Measurements from ENCODE around the gene RAD9A.

The RAD9A gene

GRCh38 chr11:67357831-67358670 lies 33.7 kb upstream of the RAD9A start:
- DNase-seq = no peak

- no peak for DNase-seq
Observed at GRCh38 chr11:67364169-67364568, 27.6 kb upstream of the RAD9A start.

DNA sequence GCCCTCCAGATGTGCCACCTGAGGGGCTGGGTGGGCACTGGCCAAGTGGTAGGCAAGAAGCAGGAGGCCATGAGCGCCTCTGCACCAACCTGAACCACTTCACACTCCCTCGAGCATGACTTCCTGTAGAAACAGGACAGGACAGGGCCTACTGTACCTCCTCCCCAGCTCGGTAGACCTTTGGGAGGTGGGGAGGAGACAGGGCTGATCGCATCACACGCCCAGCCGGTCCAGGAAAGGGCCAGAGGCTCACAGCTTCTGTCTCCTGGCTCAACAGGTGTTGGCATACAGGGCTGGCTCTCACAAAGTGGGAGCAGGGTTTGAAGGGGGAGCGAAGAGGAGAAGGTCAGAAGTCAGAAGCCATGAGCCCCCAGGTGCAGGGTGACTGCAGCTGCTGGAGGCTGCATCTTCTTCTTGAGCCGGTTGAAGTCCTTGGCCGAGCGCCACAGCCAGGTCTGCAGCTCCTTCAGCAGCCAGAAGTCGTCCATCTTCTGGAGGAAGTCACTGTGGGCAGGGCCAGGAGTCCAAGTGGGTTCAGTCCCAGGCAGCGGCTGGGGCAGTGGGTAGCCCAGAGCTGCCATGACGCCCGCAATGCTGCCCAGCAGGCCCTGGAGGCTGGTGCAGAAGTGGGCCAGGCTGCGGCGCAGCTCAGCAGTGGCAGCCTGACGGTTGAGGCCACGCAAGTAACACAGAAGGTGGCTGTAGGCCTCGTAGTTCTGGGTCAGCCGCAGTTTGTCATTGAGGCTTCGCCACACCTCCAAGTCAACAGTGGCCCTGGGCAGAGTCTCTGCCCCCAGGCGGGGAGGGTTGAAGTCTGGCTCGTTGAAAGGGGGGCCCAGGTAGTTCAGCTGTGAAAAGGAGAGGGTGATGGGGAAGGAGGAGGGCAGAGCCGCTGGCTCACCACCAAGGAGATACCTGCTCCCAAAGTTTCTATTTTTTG lies 26.7 kb upstream of the RAD9A start:
- no peak for DNase-seq

DNA sequence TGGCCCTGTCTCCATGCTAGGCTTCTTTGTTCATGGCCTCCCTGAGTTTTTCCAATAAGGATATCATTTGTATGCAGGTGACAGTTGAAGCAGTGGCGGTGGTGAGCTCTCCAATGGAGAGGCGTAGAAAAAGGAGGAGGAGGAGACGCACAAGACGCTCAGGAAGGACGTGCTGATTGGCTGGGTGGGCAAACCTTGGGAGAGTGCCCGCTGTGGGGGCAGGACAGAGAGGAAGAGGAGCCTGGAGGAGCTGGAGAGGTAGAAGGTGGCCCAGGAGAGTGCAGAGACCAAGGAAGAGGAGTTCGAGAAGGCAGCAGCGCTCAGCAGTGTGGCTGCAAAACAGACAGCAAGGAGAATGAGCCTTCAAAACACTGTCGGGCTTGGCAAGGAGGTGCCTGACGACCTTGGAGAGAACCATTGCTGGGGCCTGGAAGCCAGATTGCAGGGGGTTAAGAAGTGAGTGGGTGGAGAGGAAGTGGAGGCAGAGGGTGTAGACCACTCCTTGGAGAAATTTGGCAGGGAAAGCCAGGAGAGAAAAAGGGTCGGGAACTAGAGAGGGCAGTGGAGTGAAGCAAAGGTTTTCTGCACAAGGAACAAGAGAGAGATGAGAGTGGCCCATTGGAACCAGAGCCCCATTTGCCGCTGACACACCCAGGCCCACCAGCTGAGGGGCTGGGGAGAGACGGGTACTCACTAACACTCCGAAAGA lies 25.9 kb upstream of the RAD9A start:
- no peak for DNase-seq

GRCh38 chr11:67366546-67366945 lies 25.2 kb upstream of the RAD9A start:
- DNase-seq = peak; percentile 42

DNA sequence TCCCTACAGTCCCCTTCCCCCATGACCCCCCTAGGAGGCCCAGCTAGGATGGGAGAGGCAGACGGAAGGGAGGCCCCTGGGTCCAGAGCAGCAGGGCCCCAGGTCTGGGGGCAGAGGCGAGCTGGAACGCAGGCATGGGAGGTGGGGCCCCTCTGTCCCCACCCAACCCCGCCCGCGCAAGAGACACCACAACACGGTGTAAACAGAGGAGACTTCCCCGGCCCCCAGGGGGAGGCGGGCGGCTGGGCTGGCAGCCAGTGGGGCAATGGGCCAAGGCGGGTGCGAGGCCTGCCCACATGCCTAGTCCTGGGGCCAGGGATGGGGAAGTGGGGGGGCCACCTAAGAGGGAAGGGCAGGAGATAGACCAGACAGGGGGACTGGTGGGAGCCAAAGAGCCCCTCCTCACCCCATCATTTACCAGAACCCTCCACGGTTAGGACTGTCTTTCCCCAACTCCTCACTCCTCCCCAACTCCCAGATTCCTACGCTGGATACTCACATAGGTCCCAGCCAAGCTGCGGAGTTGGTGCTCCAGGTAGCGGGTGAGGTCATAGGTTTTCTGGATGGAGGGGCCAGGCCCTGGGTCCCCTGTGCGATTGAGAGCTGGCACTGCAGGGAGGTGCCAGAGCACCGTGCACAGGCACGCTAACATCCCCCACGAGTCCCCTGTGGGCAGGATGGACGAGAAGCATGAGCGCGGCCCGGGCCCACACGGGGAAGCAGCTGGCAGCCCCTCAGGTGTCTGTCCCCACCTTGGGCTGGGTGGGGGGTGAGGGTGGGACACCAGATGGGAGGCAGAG lies 24.6 kb upstream of the RAD9A start:
- DNase-seq = peak; percentile 75

GRCh38 chr11:67367761-67368227 lies 24.0 kb upstream of the RAD9A start:
- no peak for DNase-seq

GRCh38 chr11:67368621-67369020 lies 23.2 kb upstream of the RAD9A start:
- no peak for DNase-seq

GRCh38 chr11:67369275-67369674 lies 22.5 kb upstream of the RAD9A start:
- DNase-seq = no peak

DNA sequence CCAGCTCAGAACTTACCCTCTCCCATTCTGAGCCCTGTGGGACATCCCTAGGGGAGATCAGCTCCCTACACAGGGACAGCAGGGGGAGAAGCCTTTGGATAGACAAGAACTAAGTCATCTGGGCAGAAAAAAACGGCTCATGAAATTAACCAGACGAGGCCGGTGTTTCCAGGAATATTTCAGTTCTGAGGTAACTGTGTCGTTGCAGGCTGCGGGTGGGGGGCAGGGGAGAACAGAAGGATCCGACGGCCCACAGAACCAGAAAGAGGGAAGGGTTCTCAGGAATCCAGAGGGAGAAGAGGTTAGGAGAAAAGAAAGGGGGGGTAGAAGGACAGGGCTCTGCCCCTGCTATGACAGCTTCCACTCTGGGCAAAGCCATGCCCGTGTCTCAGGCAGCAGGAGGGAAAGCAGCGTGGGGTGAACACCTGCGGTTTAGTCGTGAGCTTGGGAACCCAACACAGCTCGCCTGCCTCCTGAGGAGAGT lies 21.9 kb upstream of the RAD9A start:
- DNase-seq = peak; percentile 73

GRCh38 chr11:67370351-67371076 lies 21.3 kb upstream of the RAD9A start:
- DNase-seq = peak; percentile 73

DNA sequence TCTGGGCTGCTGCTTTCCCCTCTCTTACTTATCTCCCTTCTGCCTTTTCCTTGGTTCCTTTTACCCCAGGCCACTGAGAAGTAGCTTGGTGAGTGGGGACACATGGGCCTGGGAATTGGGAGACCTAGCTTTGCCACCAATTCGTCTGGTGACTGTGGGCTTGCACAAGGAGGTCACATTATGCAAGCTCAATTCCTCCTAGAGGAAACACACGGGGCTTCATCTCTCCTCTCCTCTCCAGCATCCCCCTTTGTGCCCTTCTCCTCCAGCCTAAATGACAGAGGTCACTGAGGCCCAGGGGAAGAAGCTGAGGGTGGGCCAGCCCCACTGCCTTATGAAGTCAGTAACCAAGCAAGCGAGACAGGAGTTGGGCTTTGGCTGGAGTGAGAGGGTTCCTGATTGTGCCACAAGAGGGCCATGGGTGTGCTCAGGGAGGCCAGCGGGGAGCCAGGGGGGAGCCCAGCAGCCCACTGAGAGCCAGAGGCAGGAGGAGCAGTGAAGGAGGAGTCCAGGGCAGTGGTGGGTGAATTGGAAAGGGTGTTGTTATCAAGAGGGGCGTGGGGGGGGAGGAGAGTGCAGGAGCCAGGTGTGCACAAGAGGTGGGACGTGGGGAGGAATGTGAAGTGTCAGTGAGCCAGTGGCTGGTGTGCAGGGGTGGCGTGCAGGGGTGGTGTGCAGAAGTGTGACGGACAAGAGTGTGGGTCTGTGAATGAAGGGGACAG lies 20.4 kb upstream of the RAD9A start:
- peak; percentile 33 for DNase-seq

DNA sequence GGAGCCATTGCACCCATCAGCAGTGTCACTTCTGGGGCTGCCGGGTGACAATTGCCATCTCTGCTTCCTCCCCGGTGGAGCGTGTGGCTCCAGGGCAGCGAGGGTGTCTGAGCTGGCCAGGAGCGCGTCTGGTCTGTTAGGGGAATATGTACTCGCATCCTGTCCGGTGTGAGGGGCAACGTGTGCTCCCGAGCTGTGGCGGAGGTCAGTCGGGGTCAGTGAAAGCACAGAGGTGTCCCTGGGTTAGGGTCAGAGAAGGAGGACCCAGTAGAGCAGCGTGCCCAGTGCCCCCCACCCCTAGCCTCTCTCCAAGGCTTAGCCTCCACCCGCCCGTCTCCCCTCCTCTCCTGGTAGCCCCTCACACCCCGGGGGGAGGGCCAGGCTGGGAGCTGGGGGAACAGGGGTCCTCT lies 19.9 kb upstream of the RAD9A start:
- DNase-seq = no peak

GRCh38 chr11:67372321-67372992 lies 19.3 kb upstream of the RAD9A start:
- DNase-seq = peak; percentile 47

GRCh38 chr11:67372993-67373647 lies 18.7 kb upstream of the RAD9A start, which contains the start of gene CLCF1:
Gene CLCF1, minus strand, starts transcription at chr11:67373598. Its CDS starts 59 bp downstream, at chr11:67373539.
- peak; percentile 73 for DNase-seq

DNA sequence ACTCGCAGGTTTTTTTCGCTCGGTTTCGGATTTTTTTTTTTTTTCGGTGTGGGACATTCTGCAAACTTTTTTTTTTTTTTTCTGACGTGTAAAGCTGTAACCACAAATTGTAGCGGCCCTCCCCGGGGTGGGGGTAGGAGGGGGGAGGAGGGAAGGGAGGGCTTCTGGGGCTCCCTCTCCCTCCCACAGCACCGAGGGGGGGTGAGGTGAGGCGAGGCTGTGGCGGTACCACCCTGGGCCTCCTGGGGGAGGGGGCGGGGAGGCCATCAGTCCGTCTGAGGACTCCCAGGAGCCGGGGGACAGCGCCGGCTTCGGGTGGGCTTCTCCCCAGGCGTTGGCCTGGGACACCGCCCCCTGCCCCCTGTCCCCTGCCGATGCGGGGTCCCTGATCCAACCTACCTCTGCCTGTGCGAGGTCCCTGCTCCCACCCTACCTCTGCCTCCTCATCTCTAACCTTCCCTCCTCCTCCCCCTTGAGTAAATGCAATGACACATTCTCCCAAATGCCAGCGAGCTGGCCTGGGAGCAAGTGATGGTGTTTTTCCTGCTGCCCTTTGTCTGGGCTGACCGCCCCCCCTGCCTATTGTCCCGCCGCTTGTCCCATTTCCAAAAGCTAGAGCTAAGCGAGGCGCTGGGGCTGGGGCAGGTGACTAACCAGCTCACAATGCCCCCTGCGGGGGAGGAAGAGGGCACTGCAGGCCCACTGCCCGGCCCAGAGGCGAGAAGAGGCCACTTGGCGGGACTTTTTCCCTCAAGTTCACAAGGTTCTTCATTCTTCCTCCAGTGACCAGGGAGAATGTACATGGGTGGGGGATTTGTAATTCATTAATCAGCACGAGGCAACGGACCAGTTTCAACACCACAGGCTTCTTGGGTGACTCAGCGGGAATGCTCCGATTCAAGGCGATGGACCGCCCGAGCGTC lies 17.9 kb upstream of the RAD9A start:
- DNase-seq = peak; percentile 56

- DNase-seq = no peak
Observed at GRCh38 chr11:67374571-67375281, 17.1 kb upstream of the RAD9A start.
